K562 (cell line): Measurements from ENCODE around the gene BMF. TPM values are rescaled to one million over a fixed set of nuclear protein-coding genes. Genes with fewer than 3 reads are reported as not detected.

Source experiments
- CC2D1A ChIP-seq: fragments of 450-650 bp; IDR thresholded peaks from 2 replicates; pipeline ENCODE4 v1.6.1; 2017; ENCODE audit warnings: mild to moderate bottlenecking
- ESRRB ChIP-seq: fragments of 250-450 bp; sonication (Bioruptor Pico); IDR thresholded peaks from 2 replicates; pipeline ENCODE4 v1.5.0; 2020; ENCODE audit warnings: mild to moderate bottlenecking, moderate library complexity, borderline replicate concordance
- FOXJ2 ChIP-seq: fragments of 200-800 bp; sonication (Bioruptor generic); IDR thresholded peaks from 2 replicates; pipeline ENCODE4 v1.6.1; 2016; ENCODE audit warnings: missing genetic modification characterization, missing compliant biosample characterization
- FUS ChIP-seq: fragments of 200-400 bp; formaldehyde crosslinking; optimal IDR thresholded peaks from 2 replicates; pipeline ENCODE3; 2017; ENCODE audit warnings: low read depth, low read length
- JUN ChIP-seq, 2 experiments: sonication (generic) in 1 of 2; formaldehyde crosslinking in 1 of 2; IDR thresholded peaks; 2 replicates each; pipeline versions ENCODE4 v1.6.1 to v1.8.0; 2012 to 2022; ENCODE audit warnings: borderline replicate concordance in 2 of 2, mild to moderate bottlenecking in 2 of 2, improper control_type of control experiment in 1 of 2, low read depth in 1 of 2, low read length in 1 of 2, missing genetic modification reagents in 1 of 2
- KHSRP ChIP-seq: fragments of 450-650 bp; IDR thresholded peaks from 2 replicates; pipeline ENCODE4 v1.6.1; 2017
- KLF6 ChIP-seq: fragments of 250-450 bp; sonication (Bioruptor Pico); IDR thresholded peaks from 2 replicates; pipeline ENCODE4 v1.4.0; 2020; ENCODE audit warnings: mild to moderate bottlenecking, moderate library complexity, borderline replicate concordance
- MAFF ChIP-seq: IDR thresholded peaks from 2 replicates; pipeline ENCODE4 v1.6.1; 2012; ENCODE audit warnings: low read length, improper control_type of control experiment
- MAFG ChIP-seq: fragments of 450-650 bp; conservative IDR thresholded peaks from 2 replicates; pipeline ENCODE4 v1.6.1; 2016; ENCODE audit warnings: missing genetic modification characterization, missing compliant biosample characterization
- NCOA4 ChIP-seq: fragments of 450-650 bp; IDR thresholded peaks from 2 replicates; pipeline ENCODE4 v1.6.1; 2018; ENCODE audit warnings: mild to moderate bottlenecking; ENCODE audit not compliant: partially characterized antibody
- PYGO2 ChIP-seq: fragments of 450-650 bp; IDR thresholded peaks from 2 replicates; pipeline ENCODE4 v1.6.1; 2016; ENCODE audit warnings: mild to moderate bottlenecking, missing genetic modification characterization, moderate library complexity, missing compliant biosample characterization
- RFX7 ChIP-seq: fragments of 250-450 bp; sonication (Bioruptor Pico); IDR thresholded peaks from 2 replicates; pipeline ENCODE4 v1.5.1; 2021; ENCODE audit warnings: mild to moderate bottlenecking
- TEAD1 ChIP-seq, 2 experiments: fragments of 450-650 bp in 1 of 2; sonication (generic) in 1 of 2; formaldehyde crosslinking; IDR thresholded peaks; 2 replicates each; pipeline versions ENCODE4 v1.4.0 to v1.8.0; 2020 to 2022; ENCODE audit warnings: mild to moderate bottlenecking in 2 of 2, missing genetic modification reagents in 1 of 2
- YBX1 ChIP-seq: fragments of 450-650 bp; IDR thresholded peaks from 2 replicates; pipeline ENCODE4 v1.7.1; 2016; ENCODE audit warnings: mild to moderate bottlenecking
- ZC3H11A ChIP-seq: IDR thresholded peaks from 2 replicates; pipeline ENCODE4 v1.6.1; 2012; ENCODE audit warnings: low read depth, low read length, improper control_type of control experiment
- ZNF217 ChIP-seq: sonication (generic); formaldehyde crosslinking; IDR thresholded peaks from 2 replicates; pipeline ENCODE4 v1.8.0; 2022; ENCODE audit warnings: mild to moderate bottlenecking, missing genetic modification reagents
- ZNF75A ChIP-seq: fragments of 450-650 bp; formaldehyde crosslinking; IDR thresholded peaks from 2 replicates; pipeline ENCODE4 v1.4.0; 2020; ENCODE audit warnings: mild to moderate bottlenecking
- polyA plus RNA-seq, 8 experiments: library from polyadenylated mRNA; depleted of rRNA in 4 of 8; stranded (reverse) in 5 of 8; unstranded in 3 of 8; fragments of >200 nt; fragmentation: Nextera tagmentation in 2 of 8; fragmentation: Illumina TruSeq in 1 of 8; extraction: Ambion mirVana in 2 of 8; extraction: Trizol in 1 of 8; gene quantifications; 2 replicates each; pipeline versions ENCODE4 v1.2.1 to v1.2.3, GENCODE V29; 2011 to 2014; ENCODE audit warnings: inconsistent platforms in 1 of 8, missing spikeins in 1 of 8
- total RNA-seq, 7 experiments: library from RNA; depleted of rRNA in 6 of 7; stranded (reverse); fragments of >200 nt in 6 of 7; fragmentation: Illumina TruSeq in 2 of 7; extraction: Trizol in 2 of 7; gene quantifications; 2 replicates each; pipeline versions ENCODE4 v1.2.1 to v1.2.3, GENCODE V29; 2011 to 2021; ENCODE audit warnings: low replicate concordance in 1 of 7
- TF ChIP-seq, protein P1 (sequence below): fragments of 200-800 bp; sonication (Bioruptor generic); IDR thresholded peaks from 2 replicates; pipeline ENCODE4 v1.6.1; 2017; ENCODE audit warnings: missing genetic modification characterization, missing compliant biosample characterization
- TF ChIP-seq, protein P2 (sequence below): fragments of 450-650 bp; formaldehyde crosslinking; IDR thresholded peaks from 2 replicates; pipeline ENCODE4 v1.4.0; 2020; ENCODE audit warnings: mild to moderate bottlenecking, moderate library complexity
- TF ChIP-seq, protein P3 (sequence below): fragments of 450-650 bp; IDR thresholded peaks from 2 replicates; pipeline ENCODE4 v1.6.1; 2016; ENCODE audit warnings: antibody characterized with exemption
- TF ChIP-seq, protein P4 (sequence below): conservative IDR thresholded peaks from 2 replicates; pipeline ENCODE4 v1.6.1; 2011; ENCODE audit warnings: low read depth, mild to moderate bottlenecking, low read length; ENCODE audit not compliant: control insufficient read depth

The BMF gene
- total and polyA plus RNA-seq, 9 of the 15 experiments (the other 6 are each of a cell fraction or from before 2014, with no cell fraction given) = 0.25 to 0.91 (median 0.59) TPM; not detected in 2

DNA sequence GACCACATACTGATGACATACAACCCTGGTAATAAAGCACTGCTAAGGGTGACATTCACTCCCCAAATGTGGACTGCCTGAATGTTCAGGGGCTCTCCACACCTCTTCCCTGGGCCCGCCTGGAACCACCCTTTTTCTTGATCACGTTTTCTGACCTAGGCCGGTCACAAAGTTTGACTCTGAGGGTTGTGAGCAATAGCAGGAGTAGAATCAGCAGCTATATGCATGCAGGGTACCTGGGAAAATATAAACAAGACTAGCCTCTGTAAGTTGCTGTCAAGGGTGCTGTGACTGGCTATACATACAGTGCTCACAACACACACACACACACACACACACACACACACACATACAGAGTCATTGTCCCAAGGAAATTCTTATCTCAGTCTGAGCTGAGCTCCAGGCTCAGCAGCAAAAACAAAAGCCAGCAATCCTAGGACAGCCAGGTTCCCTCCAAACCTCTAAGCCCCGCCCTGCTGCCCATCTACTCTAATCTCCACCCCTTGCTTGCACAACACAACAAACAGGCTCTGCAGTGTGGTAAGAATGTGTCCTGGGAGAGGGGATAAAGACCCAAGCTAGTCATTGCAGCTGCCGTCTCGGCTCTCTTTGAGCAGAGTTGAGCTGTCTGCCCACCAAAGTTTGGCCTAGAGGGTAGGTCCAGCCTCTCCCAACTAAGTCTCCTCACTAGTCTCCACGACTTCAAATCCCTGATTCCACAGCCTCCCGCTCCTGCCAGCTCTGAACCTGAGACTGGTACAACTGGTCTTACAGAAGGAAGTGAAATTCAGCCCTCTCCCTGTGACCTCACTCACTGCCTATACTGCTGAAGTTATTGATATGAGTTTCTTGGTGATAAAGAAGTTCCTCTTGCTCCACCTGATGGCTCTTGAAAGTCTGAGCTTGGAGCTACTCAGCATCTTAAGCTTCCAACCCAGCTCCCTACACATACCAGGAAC, 2.2 kb downstream of the BMF start (continued):
- TF ChIP-seq, protein P1, sequence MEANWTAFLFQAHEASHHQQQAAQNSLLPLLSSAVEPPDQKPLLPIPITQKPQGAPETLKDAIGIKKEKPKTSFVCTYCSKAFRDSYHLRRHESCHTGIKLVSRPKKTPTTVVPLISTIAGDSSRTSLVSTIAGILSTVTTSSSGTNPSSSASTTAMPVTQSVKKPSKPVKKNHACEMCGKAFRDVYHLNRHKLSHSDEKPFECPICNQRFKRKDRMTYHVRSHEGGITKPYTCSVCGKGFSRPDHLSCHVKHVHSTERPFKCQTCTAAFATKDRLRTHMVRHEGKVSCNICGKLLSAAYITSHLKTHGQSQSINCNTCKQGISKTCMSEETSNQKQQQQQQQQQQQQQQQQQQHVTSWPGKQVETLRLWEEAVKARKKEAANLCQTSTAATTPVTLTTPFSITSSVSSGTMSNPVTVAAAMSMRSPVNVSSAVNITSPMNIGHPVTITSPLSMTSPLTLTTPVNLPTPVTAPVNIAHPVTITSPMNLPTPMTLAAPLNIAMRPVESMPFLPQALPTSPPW = no peak
- TF ChIP-seq TEAD1 (CRISPR knock-in tag; IDR thresholded peaks at IDR 0.05) (peak in 1 of 2 experiments; percentile 70; a peak in 1 of 4 replicates), RFX7 (no peak), ZNF75A (CRISPR knock-in tag) (no peak), CC2D1A (no peak), ESRRB (CRISPR knock-in tag) (no peak), KHSRP (no peak), ZNF217 (no peak), MAFG (tag) (0 out of 2 replicates have a peak, but pooled peaks have one; percentile 18), NCOA4 (no peak), MAFF (no peak), YBX1 (no peak), ZC3H11A (no peak), PYGO2 (tag) (no peak), FUS (no peak), FOXJ2 (no peak), JUN (IDR thresholded peaks at IDR 0.05; ENCODE audit: borderline replicate concordance, low read depth, low read length) (no peak), JUN (CRISPR knock-in tag; IDR thresholded peaks at IDR 0.05; ENCODE audit: borderline replicate concordance) (no peak), KLF6 (no peak)
- TF ChIP-seq, protein P2, sequence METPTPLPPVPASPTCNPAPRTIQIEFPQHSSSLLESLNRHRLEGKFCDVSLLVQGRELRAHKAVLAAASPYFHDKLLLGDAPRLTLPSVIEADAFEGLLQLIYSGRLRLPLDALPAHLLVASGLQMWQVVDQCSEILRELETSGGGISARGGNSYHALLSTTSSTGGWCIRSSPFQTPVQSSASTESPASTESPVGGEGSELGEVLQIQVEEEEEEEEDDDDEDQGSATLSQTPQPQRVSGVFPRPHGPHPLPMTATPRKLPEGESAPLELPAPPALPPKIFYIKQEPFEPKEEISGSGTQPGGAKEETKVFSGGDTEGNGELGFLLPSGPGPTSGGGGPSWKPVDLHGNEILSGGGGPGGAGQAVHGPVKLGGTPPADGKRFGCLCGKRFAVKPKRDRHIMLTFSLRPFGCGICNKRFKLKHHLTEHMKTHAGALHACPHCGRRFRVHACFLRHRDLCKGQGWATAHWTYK (CRISPR knock-in tag) = 0 out of 2 replicates have a peak, but pooled peaks have one; percentile 35
- TF ChIP-seq, protein P3, sequence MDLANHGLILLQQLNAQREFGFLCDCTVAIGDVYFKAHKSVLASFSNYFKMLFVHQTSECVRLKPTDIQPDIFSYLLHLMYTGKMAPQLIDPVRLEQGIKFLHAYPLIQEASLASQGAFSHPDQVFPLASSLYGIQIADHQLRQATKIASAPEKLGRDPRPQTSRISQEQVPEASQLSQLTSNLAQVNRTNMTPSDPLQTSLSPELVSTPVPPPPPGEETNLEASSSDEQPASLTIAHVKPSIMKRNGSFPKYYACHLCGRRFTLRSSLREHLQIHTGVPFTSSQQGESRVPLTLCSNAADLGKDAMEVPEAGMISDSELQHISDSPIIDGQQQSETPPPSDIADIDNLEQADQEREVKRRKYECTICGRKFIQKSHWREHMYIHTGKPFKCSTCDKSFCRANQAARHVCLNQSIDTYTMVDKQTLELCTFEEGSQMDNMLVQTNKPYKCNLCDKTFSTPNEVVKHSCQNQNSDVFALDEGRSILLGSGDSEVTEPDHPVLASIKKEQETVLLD = no peak
- TF ChIP-seq, protein P4, sequence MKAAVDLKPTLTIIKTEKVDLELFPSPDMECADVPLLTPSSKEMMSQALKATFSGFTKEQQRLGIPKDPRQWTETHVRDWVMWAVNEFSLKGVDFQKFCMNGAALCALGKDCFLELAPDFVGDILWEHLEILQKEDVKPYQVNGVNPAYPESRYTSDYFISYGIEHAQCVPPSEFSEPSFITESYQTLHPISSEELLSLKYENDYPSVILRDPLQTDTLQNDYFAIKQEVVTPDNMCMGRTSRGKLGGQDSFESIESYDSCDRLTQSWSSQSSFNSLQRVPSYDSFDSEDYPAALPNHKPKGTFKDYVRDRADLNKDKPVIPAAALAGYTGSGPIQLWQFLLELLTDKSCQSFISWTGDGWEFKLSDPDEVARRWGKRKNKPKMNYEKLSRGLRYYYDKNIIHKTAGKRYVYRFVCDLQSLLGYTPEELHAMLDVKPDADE = no peak
